Activated naive CD8-positive, alpha-beta T cell treated with anti-CD3 and anti-CD28 coated beads, Interleukin-2, amount 50 U/mL, for 16 hours (primary cell): ENCODE data around the gene KIAA1328.
"Not testable (repeated sequence)": the region's sequence is repeated elsewhere in the genome, so short reads cannot be mapped to it uniquely, and the experiment has no call there.

Source experiments
- DNase-seq: peaks from one replicate; pipeline ENCODE4 v3.0.0-alpha.2; 2020; ENCODE audit warnings: low read depth, low spot score

KIAA1328 gene

GRCh38 chr18:36887114-36887513 is 58.2 kb downstream of the KIAA1328 start:
- no peak for DNase-seq

GRCh38 chr18:36887864-36888263 is 58.9 kb downstream of the KIAA1328 start:
- no peak for DNase-seq

- DNase-seq, result no peak
Measured at GRCh38 chr18:36888778-36889177, 59.9 kb downstream of the KIAA1328 start.

- DNase-seq, result no peak
Measured at GRCh38 chr18:36889321-36889720, 60.4 kb downstream of the KIAA1328 start.

GRCh38 chr18:36889742-36890141 is 60.8 kb downstream of the KIAA1328 start:
- no peak for DNase-seq

GRCh38 chr18:36890598-36890997 is 61.7 kb downstream of the KIAA1328 start:
- DNase-seq, result no peak

GRCh38 chr18:36893227-36893626 is 64.3 kb downstream of the KIAA1328 start:
- no peak for DNase-seq

- DNase-seq, result no peak
Measured at GRCh38 chr18:36895606-36896005, 66.7 kb downstream of the KIAA1328 start.

GRCh38 chr18:36897253-36897652 is 68.3 kb downstream of the KIAA1328 start:
- no peak for DNase-seq

GRCh38 chr18:36899289-36899688 is 70.4 kb downstream of the KIAA1328 start:
- no peak for DNase-seq

- DNase-seq, result no peak
Measured at GRCh38 chr18:36900466-36900865, 71.5 kb downstream of the KIAA1328 start.

GRCh38 chr18:36901277-36901701 is 72.4 kb downstream of the KIAA1328 start:
- DNase-seq, result no peak

GRCh38 chr18:36903215-36903928 is 74.4 kb downstream of the KIAA1328 start:
- DNase-seq, result no peak

- DNase-seq, result no peak
Measured at GRCh38 chr18:36905571-36905970, 76.6 kb downstream of the KIAA1328 start.

- not testable (repeated sequence) for DNase-seq
Measured at GRCh38 chr18:36909282-36909681, 80.4 kb downstream of the KIAA1328 start.

- DNase-seq, result no peak
Measured at GRCh38 chr18:36912887-36913286, 84.0 kb downstream of the KIAA1328 start.

GRCh38 chr18:36917907-36918306 is 89.0 kb downstream of the KIAA1328 start:
- DNase-seq, result no peak

GRCh38 chr18:36929601-36930000 is 100.7 kb downstream of the KIAA1328 start:
- DNase-seq, result no peak

- no peak for DNase-seq
Measured at GRCh38 chr18:36931106-36931505, 102.2 kb downstream of the KIAA1328 start.

- no peak for DNase-seq
Measured at GRCh38 chr18:36933552-36933951, 104.6 kb downstream of the KIAA1328 start.

GRCh38 chr18:36934884-36935283 is 106.0 kb downstream of the KIAA1328 start:
- DNase-seq, result no peak

GRCh38 chr18:36942264-36942663 is 113.3 kb downstream of the KIAA1328 start:
- no peak for DNase-seq

GRCh38 chr18:36947820-36948348 is 119.0 kb downstream of the KIAA1328 start:
- no peak for DNase-seq

GRCh38 chr18:36950282-36950681 is 121.4 kb downstream of the KIAA1328 start:
- DNase-seq, result no peak
